ENCODE data around the gene TMEM171.

- TF ChIP-seq CTCF (conservative IDR thresholded peaks at IDR 0.05; ENCODE audit: low read length) (peak; percentile 75), EZH2phosphoT487 (IDR thresholded peaks at IDR 0.05; ENCODE audit: borderline replicate concordance) (no peak)
Measured at GRCh38 chr5:73170522-73170921, 50.1 kb downstream of the TMEM171 start.
